Tibial artery (tissue), 4 donors: Measurements from ENCODE around the gene PLXNA1.

ENCODE experiments used
- DNase-seq, 2 donors: peaks; one replicate each; pipeline ENCODE4 v3.0.0-alpha.2; 2019
- H3K27ac ChIP-seq, 2 donors: fragments of 200-600 bp; sonication (generic) in 1 of 2; 1 replicate in 1 of 2; 2 replicates in 1 of 2; pipeline ENCODE4 v1.5.1; 2018 to 2019; ENCODE audit warnings: mild to moderate bottlenecking in 1 of 2
- H3K27me3 ChIP-seq, 2 donors: fragments of 200-600 bp; sonication (generic) in 1 of 2; one replicate each; pipeline versions ENCODE4 v1.5.1 to v1.6.0; 2016 to 2019
- H3K36me3 ChIP-seq, 3 donors: fragments of 200-600 bp; sonication (generic) in 2 of 3; one replicate each; pipeline ENCODE4 v1.5.1; 2016 to 2019; ENCODE audit warnings: mild to moderate bottlenecking in 2 of 3
- H3K4me1 ChIP-seq, 4 donors: fragments of 200-600 bp; sonication (generic) in 2 of 4; 1 replicate in 3 of 4; 2 replicates in 1 of 4; pipeline ENCODE4 v1.5.1; 2016 to 2019
- H3K4me3 ChIP-seq, 2 donors: fragments of 200-600 bp; sonication (generic) in 1 of 2; 1 replicate in 1 of 2; 2 replicates in 1 of 2; pipeline ENCODE4 v1.5.1; 2018 to 2019; ENCODE audit warnings: mild to moderate bottlenecking in 2 of 2
- H3K9me3 ChIP-seq, 3 donors: fragments of 200-600 bp; sonication (generic) in 1 of 3; one replicate each; pipeline ENCODE4 v1.5.1; 2016 to 2019
- intact Hi-C: fragments of 100-400 bp; cut with DNase I; formaldehyde crosslinking; loops from one replicate; pipeline ENCODE4 v1.15.0; 2023; ENCODE audit warnings: low total_unique reads
- TF ChIP-seq, protein P1 (sequence below), 2 experiments: fragments of 200-600 bp in 1 of 2; fragments of 450-650 bp in 1 of 2; IDR thresholded peaks; one replicate each; pipeline ENCODE4 v1.5.1; 2017 to 2019; ENCODE audit warnings: antibody characterized with exemption in 2 of 2, mild to moderate bottlenecking in 1 of 2, moderate library complexity in 1 of 2

Gene PLXNA1

DNA sequence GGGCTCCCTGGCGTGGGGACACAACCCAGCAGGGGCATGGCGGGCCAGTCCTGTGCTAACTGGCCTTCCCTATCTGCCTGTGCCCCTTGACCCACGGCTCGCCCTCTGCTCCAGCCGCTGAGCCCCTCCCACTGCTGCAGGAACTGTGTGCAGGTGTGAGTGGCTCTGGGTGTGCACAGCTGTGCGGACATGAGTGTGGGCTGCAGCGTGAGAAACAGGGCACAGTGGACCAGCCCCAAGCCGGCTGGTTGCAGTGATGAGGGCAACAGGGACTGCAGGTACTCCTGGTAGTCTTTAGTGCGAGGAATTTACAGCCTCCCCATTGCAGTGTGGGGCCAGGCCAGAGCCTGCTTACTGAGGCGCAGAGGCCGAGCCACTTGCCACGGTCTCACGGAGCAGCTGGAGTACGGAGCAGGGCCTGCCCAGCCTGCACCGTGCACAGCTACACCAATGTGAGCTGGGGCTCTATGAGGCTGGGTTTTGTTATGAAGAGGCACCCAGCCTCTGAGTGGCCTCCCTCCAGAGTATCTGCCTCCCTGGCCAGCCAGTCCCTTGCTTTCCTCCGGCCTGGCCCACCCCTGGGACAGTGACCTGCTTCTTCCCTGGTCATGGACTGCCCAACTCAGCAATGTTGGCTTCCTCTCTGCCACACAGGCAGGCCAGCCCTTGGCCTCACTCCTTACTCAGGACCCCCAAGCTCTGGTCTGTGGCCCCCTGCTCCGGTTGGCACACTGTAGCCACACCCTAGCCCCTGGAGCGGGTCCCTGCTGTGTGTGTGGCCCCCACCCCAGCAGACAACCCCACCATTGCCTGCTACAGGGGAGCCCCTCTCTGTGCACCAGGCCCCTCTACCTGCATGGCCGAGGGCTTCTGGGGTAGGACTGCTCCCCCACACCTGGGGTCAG, 47.8 kb downstream of the PLXNA1 start:
- Histone ChIP-seq H3K4me1 (peaks cover 0 to 7% (median 0%) of the 10 kb centered on the region in 4 donors), H3K36me3 (peaks cover 39 to 92% (median 73%) of the 10 kb centered on the region in 3 donors), H3K9me3 (no peaks in the 10 kb centered on the region), H3K27ac (no peak overlapping the region), H3K4me3 (no peak overlapping the region), H3K27me3 (no peaks in the 10 kb centered on the region)
- intact Hi-C loops, result no loop called here
- TF ChIP-seq, protein P1, sequence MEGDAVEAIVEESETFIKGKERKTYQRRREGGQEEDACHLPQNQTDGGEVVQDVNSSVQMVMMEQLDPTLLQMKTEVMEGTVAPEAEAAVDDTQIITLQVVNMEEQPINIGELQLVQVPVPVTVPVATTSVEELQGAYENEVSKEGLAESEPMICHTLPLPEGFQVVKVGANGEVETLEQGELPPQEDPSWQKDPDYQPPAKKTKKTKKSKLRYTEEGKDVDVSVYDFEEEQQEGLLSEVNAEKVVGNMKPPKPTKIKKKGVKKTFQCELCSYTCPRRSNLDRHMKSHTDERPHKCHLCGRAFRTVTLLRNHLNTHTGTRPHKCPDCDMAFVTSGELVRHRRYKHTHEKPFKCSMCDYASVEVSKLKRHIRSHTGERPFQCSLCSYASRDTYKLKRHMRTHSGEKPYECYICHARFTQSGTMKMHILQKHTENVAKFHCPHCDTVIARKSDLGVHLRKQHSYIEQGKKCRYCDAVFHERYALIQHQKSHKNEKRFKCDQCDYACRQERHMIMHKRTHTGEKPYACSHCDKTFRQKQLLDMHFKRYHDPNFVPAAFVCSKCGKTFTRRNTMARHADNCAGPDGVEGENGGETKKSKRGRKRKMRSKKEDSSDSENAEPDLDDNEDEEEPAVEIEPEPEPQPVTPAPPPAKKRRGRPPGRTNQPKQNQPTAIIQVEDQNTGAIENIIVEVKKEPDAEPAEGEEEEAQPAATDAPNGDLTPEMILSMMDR (IDR thresholded peaks at IDR 0.05), result no peak
- no peak for DNase-seq

DNA sequence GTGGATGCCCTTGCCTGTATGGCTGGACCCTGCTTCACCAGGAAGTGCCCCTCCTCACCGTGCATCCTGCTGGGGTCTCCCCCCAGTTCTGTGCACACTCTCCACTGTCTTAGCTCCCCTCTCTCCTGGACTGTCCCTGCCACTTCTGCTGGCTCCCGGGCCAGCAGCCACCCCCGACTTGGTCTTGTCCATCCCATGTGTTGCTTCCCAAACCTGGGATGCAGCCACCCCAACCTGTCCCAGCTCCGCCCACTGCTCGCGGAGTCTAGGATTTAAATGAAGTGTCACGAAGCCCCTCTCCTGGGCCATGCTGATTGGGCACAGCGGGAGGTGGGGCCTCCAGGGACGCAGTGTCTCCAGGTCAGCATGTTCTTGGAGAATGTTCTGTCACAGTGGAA, 48.5 kb downstream of the PLXNA1 start:
- Histone ChIP-seq H3K9me3 (no peaks in the 10 kb centered on the region), H3K27me3 (no peaks in the 10 kb centered on the region), H3K4me1 (peaks cover 0 to 7% (median 0%) of the 10 kb centered on the region in 4 donors), H3K36me3 (peaks cover 39 to 86% (median 73%) of the 10 kb centered on the region in 3 donors), H3K4me3 (no peak overlapping the region), H3K27ac (no peak overlapping the region)
- TF ChIP-seq, protein P1 (IDR thresholded peaks at IDR 0.05), result no peak
- no peak for DNase-seq
- intact Hi-C loops, result no loop called here

DNA sequence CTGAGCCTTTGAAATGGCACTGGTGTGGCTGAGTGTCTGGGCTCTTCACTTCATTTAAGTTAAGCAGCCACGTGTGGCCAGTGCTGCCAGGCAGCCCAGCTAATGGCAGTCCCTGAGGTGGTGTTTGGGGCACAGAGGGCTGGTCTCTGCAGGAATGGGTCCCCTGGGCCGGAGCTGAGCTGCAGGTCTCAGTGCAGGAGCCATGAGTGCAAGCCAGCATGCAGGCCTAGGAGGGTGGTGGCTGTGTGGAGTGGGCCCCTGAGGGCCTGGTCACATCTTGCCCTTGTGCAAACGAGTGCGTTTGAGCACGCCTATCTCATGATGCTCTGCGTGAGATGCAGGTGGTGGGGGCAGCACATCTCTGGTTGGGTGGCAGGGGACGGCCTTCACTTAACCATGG, 48.9 kb downstream of the PLXNA1 start:
- Histone ChIP-seq H3K9me3 (no peaks in the 10 kb centered on the region), H3K4me1 (peaks cover 0 to 7% (median 0%) of the 10 kb centered on the region in 4 donors), H3K27me3 (no peaks in the 10 kb centered on the region), H3K27ac (no peak overlapping the region), H3K4me3 (no peak overlapping the region), H3K36me3 (peaks cover 39 to 82% (median 73%) of the 10 kb centered on the region in 3 donors)
- intact Hi-C loops, result no loop called here
- TF ChIP-seq, protein P1 (IDR thresholded peaks at IDR 0.05), result no peak
- DNase-seq, result no peak

DNA sequence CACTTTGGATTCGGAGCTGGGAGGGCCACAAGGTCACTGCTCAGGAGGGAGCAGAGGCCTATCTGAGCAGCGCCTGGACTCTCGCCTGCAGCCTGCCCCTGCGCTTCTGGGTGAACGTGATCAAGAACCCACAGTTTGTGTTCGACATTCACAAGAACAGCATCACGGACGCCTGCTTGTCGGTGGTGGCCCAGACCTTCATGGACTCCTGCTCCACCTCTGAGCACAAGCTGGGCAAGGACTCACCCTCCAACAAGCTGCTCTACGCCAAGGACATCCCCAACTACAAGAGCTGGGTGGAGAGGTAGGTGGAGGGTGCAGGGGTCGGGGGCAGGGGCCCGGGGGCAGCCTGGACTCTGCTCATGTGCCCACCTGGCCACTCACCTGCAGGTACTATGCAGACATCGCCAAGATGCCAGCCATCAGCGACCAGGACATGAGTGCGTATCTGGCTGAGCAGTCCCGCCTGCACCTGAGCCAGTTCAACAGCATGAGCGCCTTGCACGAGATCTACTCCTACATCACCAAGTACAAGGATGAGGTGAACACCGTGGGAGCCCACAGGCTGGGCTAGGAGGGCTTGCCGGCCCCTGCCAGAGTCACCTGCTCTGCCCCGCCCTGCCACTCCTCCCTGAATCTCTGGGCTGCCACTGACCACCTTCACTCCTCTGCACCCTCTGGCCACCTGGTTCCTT, 49.5 kb downstream of the PLXNA1 start:
- no peak for DNase-seq
- Histone ChIP-seq H3K4me1 (peaks cover 0 to 7% (median 0%) of the 10 kb centered on the region in 4 donors), H3K27me3 (no peaks in the 10 kb centered on the region), H3K4me3 (no peak overlapping the region), H3K36me3 (peaks cover 39 to 76% (median 73%) of the 10 kb centered on the region in 3 donors), H3K9me3 (no peaks in the 10 kb centered on the region), H3K27ac (no peak overlapping the region)
- TF ChIP-seq, protein P1 (IDR thresholded peaks at IDR 0.05), result no peak
- intact Hi-C loops, result no loop called here
